ENCODE measurements around the gene CCL15. TPM values are rescaled to one million over a fixed set of nuclear protein-coding genes. Genes with fewer than 3 reads are reported as not detected.

Gene CCL15
- total RNA-seq, 1 experiment from 2014 or later, result not detected

DNA sequence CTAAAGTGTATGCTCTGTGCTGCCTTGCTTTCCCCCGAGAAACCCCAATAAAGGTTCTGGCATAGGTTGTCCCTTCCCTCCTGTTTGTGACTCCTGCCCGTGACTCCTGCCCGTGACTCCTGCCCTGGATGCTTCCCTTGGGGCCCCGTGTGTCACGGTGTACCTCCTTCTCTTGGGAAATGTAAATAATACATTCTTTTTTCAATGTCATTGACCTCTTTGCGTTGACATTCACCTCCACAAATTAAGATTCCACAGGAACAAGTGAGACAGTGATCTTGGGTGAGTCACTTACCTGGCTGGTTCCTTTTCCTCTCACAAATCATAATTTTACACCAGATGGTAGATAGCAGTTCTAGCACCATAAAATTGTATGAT lies 632 bp downstream of the CCL15 start:
- no peak overlapping the region for H3K4me3 Mint-ChIP-seq

More for the DNA sequence above, 632 bp downstream of the CCL15 start:
- Mint-ChIP-seq H3K27ac (no peak overlapping the region), H3K9me3 (no peaks in the 10 kb centered on the region), H3K4me1 (peaks cover 8% of the 10 kb centered on the region), H3K36me3 (no peaks in the 10 kb centered on the region), H3K27me3 (ENCODE audit: low read depth) (peaks cover 3% of the 10 kb centered on the region; the same call in 1 of the 2 replicates)
- DNase-seq (ENCODE audit: low spot score) (no peak), ATAC-seq (no peak)
- POLR2A ChIA-PET, result no interaction called here
- CTCF ChIA-PET, result interaction anchor here (1.1 to 1.2 kb wide), 2 partner anchors 25 to 72 kb away, joined by 4 to 6 read pairs; no protein-coding TSS in a partner anchor
- TF ChIP-seq SP1 (CRISPR knock-in tag; conservative IDR thresholded peaks at IDR 0.05), result no peak
- TF ChIP-seq, protein P1, sequence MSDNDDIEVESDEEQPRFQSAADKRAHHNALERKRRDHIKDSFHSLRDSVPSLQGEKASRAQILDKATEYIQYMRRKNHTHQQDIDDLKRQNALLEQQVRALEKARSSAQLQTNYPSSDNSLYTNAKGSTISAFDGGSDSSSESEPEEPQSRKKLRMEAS (CRISPR knock-in tag; IDR thresholded peaks at IDR 0.05), result no peak
- no peak for TF ChIP-seq CREB1 (CRISPR knock-in tag; IDR thresholded peaks at IDR 0.05)
- TF ChIP-seq JAZF1 (CRISPR knock-in tag; IDR thresholded peaks at IDR 0.05), result no peak
- no peak for TF ChIP-seq SOX15 (CRISPR knock-in tag; IDR thresholded peaks at IDR 0.05)
- TF ChIP-seq, protein P2, sequence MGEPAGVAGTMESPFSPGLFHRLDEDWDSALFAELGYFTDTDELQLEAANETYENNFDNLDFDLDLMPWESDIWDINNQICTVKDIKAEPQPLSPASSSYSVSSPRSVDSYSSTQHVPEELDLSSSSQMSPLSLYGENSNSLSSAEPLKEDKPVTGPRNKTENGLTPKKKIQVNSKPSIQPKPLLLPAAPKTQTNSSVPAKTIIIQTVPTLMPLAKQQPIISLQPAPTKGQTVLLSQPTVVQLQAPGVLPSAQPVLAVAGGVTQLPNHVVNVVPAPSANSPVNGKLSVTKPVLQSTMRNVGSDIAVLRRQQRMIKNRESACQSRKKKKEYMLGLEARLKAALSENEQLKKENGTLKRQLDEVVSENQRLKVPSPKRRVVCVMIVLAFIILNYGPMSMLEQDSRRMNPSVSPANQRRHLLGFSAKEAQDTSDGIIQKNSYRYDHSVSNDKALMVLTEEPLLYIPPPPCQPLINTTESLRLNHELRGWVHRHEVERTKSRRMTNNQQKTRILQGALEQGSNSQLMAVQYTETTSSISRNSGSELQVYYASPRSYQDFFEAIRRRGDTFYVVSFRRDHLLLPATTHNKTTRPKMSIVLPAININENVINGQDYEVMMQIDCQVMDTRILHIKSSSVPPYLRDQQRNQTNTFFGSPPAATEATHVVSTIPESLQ (CRISPR knock-in tag; IDR thresholded peaks at IDR 0.05), result no peak
- no peak for TF ChIP-seq STAT6 (CRISPR knock-in tag; conservative IDR thresholded peaks at IDR 0.05; ENCODE audit: low read depth)
- TF ChIP-seq FOXP1 (CRISPR knock-in tag; IDR thresholded peaks at IDR 0.05; ENCODE audit: borderline replicate concordance), result no peak
- no peak for TF ChIP-seq GTF2I (CRISPR knock-in tag; conservative IDR thresholded peaks at IDR 0.05)
- no peak for TF ChIP-seq TEAD1 (CRISPR knock-in tag; IDR thresholded peaks at IDR 0.05)
- TF ChIP-seq, protein P3, sequence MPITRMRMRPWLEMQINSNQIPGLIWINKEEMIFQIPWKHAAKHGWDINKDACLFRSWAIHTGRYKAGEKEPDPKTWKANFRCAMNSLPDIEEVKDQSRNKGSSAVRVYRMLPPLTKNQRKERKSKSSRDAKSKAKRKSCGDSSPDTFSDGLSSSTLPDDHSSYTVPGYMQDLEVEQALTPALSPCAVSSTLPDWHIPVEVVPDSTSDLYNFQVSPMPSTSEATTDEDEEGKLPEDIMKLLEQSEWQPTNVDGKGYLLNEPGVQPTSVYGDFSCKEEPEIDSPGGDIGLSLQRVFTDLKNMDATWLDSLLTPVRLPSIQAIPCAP (CRISPR knock-in tag; IDR thresholded peaks at IDR 0.05), result no peak
- no peak for TF ChIP-seq PRDM15 (CRISPR knock-in tag; IDR thresholded peaks at IDR 0.05)
- TF ChIP-seq E2F5 (CRISPR knock-in tag; IDR thresholded peaks at IDR 0.05), result no peak
- TF ChIP-seq ZNF423 (CRISPR knock-in tag; IDR thresholded peaks at IDR 0.05), result no peak

Measured in WTC11 (cell line).